Mesenchymal stem cell (in vitro differentiated cells and primary cell): ENCODE data around the gene ZBTB11.
A peak's percentile ranks its signal among the peaks of the same experiment; 100 is the strongest.

Experiments used
- DNase-seq: peaks from one replicate; pipeline ENCODE4 v3.0.0-alpha.2; 2013
- H2AFZ ChIP-seq: one replicate; pipeline ENCODE4 v1.6.1; 2013; ENCODE audit warnings: low read depth, mild to moderate bottlenecking, control low read depth, inconsistent platforms, low read length, moderate library complexity
- H2AK5ac ChIP-seq: 2 replicates; pipeline ENCODE4 v1.6.1; 2013; ENCODE audit warnings: low read length, moderate library complexity, mild to moderate bottlenecking, inconsistent platforms; ENCODE audit not compliant: severe bottlenecking
- H2BK120ac ChIP-seq: one replicate; pipeline ENCODE4 v1.6.1; 2013; ENCODE audit warnings: low read depth, mild to moderate bottlenecking, inconsistent platforms, low read length, moderate library complexity
- H2BK12ac ChIP-seq, 2 experiments: one replicate each; pipeline ENCODE4 v1.6.1; 2013; ENCODE audit warnings: inconsistent platforms in 2 of 2, low read length in 2 of 2, mild to moderate bottlenecking in 2 of 2, moderate library complexity in 2 of 2, control low read depth in 1 of 2
- H2BK15ac ChIP-seq: one replicate; pipeline ENCODE4 v1.6.1; 2013; ENCODE audit warnings: mild to moderate bottlenecking, low read depth, inconsistent platforms; ENCODE audit not compliant: poor library complexity, severe bottlenecking
- H2BK5ac ChIP-seq: 2 replicates; pipeline ENCODE4 v1.6.1; 2013; ENCODE audit warnings: low read depth, mild to moderate bottlenecking, low read length, control low read depth, inconsistent platforms; ENCODE audit not compliant: poor library complexity, severe bottlenecking
- H3K14ac ChIP-seq, 2 experiments: one replicate each; pipeline ENCODE4 v1.6.1; 2013; ENCODE audit warnings: inconsistent platforms in 2 of 2, low read length in 2 of 2, control low read depth in 1 of 2, mild to moderate bottlenecking in 1 of 2, moderate library complexity in 1 of 2
- H3K18ac ChIP-seq, 2 experiments: one replicate each; pipeline ENCODE4 v1.6.1; 2013; ENCODE audit warnings: inconsistent platforms in 2 of 2, low read length in 2 of 2, control low read depth in 1 of 2, low read depth in 1 of 2, mild to moderate bottlenecking in 1 of 2
- H3K23ac ChIP-seq, 2 experiments: one replicate each; pipeline ENCODE4 v1.6.1; 2013; ENCODE audit warnings: inconsistent platforms in 2 of 2, low read length in 2 of 2, mild to moderate bottlenecking in 2 of 2, moderate library complexity in 2 of 2, control low read depth in 1 of 2
- H3K27ac ChIP-seq: 2 replicates; pipeline ENCODE4 v1.5.1; 2013; ENCODE audit warnings: mild to moderate bottlenecking, moderate library complexity, low read length, control low read depth, inconsistent platforms; ENCODE audit not compliant: poor library complexity, severe bottlenecking
- H3K27me3 ChIP-seq, 2 experiments: 2 replicates each; pipeline versions ENCODE4 v1.6.1 to v1.7.0; 2013; ENCODE audit warnings: low read length in 2 of 2, mild to moderate bottlenecking in 2 of 2, moderate library complexity in 2 of 2, control low read depth in 1 of 2, inconsistent platforms in 1 of 2; ENCODE audit not compliant: control insufficient read depth in 1 of 2, insufficient read depth in 1 of 2
- H3K36me3 ChIP-seq, 2 experiments: 2 replicates each; pipeline versions ENCODE4 v1.6.1 to v1.7.0; 2013; ENCODE audit warnings: low read length in 2 of 2, control low read depth in 1 of 2, inconsistent platforms in 1 of 2, low read depth in 1 of 2, mild to moderate bottlenecking in 1 of 2; ENCODE audit not compliant: insufficient read depth in 2 of 2, control insufficient read depth in 1 of 2
- H3K4ac ChIP-seq, 2 experiments: one replicate each; pipeline ENCODE4 v1.6.1; 2013; ENCODE audit warnings: inconsistent platforms in 2 of 2, low read length in 2 of 2, mild to moderate bottlenecking in 2 of 2, moderate library complexity in 2 of 2, control low read depth in 1 of 2, low read depth in 1 of 2
- H3K4me1 ChIP-seq: 2 replicates; pipeline ENCODE4 v1.6.1; 2013; ENCODE audit warnings: low read depth, low read length, control low read depth; ENCODE audit not compliant: control insufficient read depth, insufficient read depth
- H3K4me2 ChIP-seq: 2 replicates; pipeline ENCODE4 v1.6.1; 2013; ENCODE audit warnings: low read length, mild to moderate bottlenecking, inconsistent platforms; ENCODE audit not compliant: poor library complexity, severe bottlenecking
- H3K4me3 ChIP-seq, 2 experiments: 2 replicates each; pipeline versions ENCODE4 v1.5.1 to v1.7.0; 2013; ENCODE audit warnings: low read length in 2 of 2, mild to moderate bottlenecking in 2 of 2, control low read depth in 1 of 2, low read depth in 1 of 2; ENCODE audit not compliant: insufficient read depth in 1 of 2
- H3K79me1 ChIP-seq: replicated peaks from 2 replicates; pipeline ENCODE4 v1.6.1; 2013; ENCODE audit warnings: mild to moderate bottlenecking, control low read depth, low read length, inconsistent platforms; ENCODE audit not compliant: poor library complexity, severe bottlenecking
- H3K9ac ChIP-seq: 2 replicates; pipeline ENCODE4 v1.7.0; 2013; ENCODE audit warnings: mild to moderate bottlenecking, low read length, moderate library complexity
- H3K9me3 ChIP-seq: 2 replicates; pipeline ENCODE4 v1.7.0; 2013; ENCODE audit warnings: mild to moderate bottlenecking, low read length; ENCODE audit not compliant: control insufficient read depth
- H4K8ac ChIP-seq: one replicate; pipeline ENCODE4 v1.6.1; 2013; ENCODE audit warnings: inconsistent platforms, mild to moderate bottlenecking, low read length, moderate library complexity
- H4K91ac ChIP-seq: one replicate; pipeline ENCODE4 v1.6.1; 2013; ENCODE audit warnings: mild to moderate bottlenecking, low read length, inconsistent platforms
- WGBS: methylation state at CpG from one replicate; pipeline ENCODE4 v1.1.7; 2013; ENCODE audit warnings: mixed read lengths; 5-methylcytosine and 5-hydroxymethylcytosine counted together

The ZBTB11 gene

DNA sequence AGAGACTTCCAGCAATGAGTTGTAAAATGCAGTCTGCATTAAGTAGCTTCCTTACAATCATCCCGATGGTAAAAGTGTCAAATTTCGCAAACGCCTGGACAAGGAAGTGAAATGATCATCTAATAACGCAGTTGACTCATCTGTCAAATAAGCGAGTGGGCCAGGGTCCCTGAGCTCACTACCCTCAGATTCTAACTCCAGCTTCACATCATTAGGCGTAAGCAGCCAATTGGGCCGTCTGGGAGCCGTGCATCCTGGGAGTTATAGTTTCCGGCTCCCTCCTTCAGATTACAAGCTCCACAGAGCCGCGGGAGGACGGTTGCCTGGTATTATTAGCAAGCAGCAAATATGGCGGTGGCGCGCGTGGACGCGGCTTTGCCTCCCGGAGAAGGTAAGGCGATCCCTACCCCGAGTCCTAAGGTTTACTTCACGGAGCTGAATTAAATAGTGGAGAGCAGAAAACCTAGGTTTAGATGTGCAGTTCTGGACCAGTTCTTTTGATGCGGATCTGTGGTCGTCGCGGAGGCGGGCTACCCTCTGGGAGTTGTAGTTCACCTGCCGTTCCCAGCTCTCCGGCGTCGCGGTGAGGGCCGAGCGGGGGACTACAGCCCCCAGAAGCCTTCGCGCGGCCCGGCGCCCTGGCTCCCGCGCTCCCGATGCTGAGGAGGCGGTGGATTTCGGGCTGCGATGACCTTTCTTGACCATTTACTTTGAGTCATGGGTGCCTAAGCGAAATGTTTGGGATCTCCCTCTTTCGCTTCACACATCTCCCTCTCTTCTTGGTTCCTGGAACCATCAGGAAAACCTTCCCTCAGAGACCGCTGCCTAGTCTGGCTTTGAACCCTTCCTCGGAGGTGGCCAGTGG lies 47.6 kb upstream of the ZBTB11 start, which contains the start of gene CEP97:
TSS of gene CEP97 (plus strand) at position 286 of the 865 bp plus-strand sequence. CDS start at position 349, 63 bp downstream.
- Histone ChIP-seq H2BK5ac (no peak within 1 kb of the TSS), H2AK5ac (no peak within 1 kb of the TSS), H3K4me1 (no peaks in the 10 kb centered on the region), H3K4me3 (peak within 1 kb of the TSS; percentile 82 to 99), H3K27ac (peak within 1 kb of the TSS; percentile 75), H2AFZ (peak within 1 kb of the TSS; percentile 69), H3K4ac (peak within 1 kb of the TSS; percentile 54 to 75), H2BK12ac (no peak within 1 kb of the TSS), H2BK15ac (peak within 1 kb of the TSS; percentile 26), H3K9ac (peak within 1 kb of the TSS; percentile 92), H3K14ac (no peak within 1 kb of the TSS), H4K91ac (no peak within 1 kb of the TSS), H3K36me3 (peaks cover 5 to 18% of the 10 kb centered on the region in 2 experiments), H3K9me3 (no peaks in the 10 kb centered on the region), H3K4me2 (peak within 1 kb of the TSS; percentile 99), H3K79me1 (peaks cover 8% of the 10 kb centered on the region), H3K18ac (peak within 1 kb of the TSS; percentile 62 to 63), H3K23ac (no peak within 1 kb of the TSS), H2BK120ac (no peak within 1 kb of the TSS), H4K8ac (peak within 1 kb of the TSS; percentile 90), H3K27me3 (no peaks in the 10 kb centered on the region)
- DNase-seq: peak; percentile 95
- 0% methylated on average over 49 of the region's 49 CpGs for WGBS

DNA sequence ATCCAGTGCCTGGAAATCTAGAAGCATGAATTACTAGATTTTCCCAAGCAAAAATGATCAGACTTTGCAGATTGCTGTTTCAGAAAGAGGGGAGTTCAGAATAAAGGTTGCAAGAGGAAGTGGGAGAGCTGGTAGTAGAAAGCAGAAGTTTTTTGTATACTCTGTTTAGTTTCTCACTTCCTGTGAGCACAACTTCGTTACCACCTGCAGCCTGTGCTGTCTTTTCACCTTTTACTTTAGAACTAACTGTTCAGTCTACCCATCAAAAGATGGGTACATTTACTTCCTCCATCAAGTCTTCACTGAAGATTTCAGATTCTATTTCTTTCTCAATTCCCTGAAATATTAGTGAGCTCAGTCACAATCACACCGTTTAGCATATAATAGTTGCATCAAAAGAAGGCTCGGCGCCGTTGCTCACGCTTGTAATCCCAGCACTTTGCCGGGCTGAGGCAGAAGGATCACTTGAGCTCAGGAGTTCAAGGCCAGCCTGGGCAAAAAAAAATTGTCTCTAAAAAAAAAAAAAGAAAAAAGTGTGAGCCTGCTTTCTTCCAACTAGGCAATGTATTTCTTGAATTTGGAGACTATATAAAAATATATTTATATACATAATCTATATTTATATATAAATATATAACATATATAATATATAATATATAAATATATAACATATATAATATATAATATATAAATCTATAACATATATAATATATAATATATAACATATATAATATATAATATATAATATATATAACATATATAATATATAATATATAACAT lies 45.7 kb upstream of the ZBTB11 start:
- no peak overlapping the region for H2BK12ac ChIP-seq
- H3K27me3 ChIP-seq: no peaks in the 10 kb centered on the region
- H2AK5ac ChIP-seq: no peak overlapping the region
- H3K14ac ChIP-seq: no peak overlapping the region
- H3K18ac ChIP-seq: no peak overlapping the region
- H3K36me3 ChIP-seq: peaks cover 0 to under 1% of the 10 kb centered on the region in 2 experiments
- H2BK120ac ChIP-seq: no peak overlapping the region
- peaks cover 8% of the 10 kb centered on the region for H3K79me1 ChIP-seq
- no peak for DNase-seq
- no peaks in the 10 kb centered on the region for H3K4me1 ChIP-seq
- no peak overlapping the region for H2AFZ ChIP-seq
- H3K9me3 ChIP-seq: no peaks in the 10 kb centered on the region
- no peak overlapping the region for H3K4me3 ChIP-seq
- H3K4me2 ChIP-seq: no peak overlapping the region
- H3K9ac ChIP-seq: no peak overlapping the region
- H4K91ac ChIP-seq: no peak overlapping the region
- no peak overlapping the region for H3K4ac ChIP-seq
- no peak overlapping the region for H2BK5ac ChIP-seq
- H4K8ac ChIP-seq: no peak overlapping the region
- no peak overlapping the region for H3K23ac ChIP-seq
- WGBS: 88% methylated on average over 7 of the region's 7 CpGs
- H2BK15ac ChIP-seq: no peak overlapping the region
- no peak overlapping the region for H3K27ac ChIP-seq

DNA sequence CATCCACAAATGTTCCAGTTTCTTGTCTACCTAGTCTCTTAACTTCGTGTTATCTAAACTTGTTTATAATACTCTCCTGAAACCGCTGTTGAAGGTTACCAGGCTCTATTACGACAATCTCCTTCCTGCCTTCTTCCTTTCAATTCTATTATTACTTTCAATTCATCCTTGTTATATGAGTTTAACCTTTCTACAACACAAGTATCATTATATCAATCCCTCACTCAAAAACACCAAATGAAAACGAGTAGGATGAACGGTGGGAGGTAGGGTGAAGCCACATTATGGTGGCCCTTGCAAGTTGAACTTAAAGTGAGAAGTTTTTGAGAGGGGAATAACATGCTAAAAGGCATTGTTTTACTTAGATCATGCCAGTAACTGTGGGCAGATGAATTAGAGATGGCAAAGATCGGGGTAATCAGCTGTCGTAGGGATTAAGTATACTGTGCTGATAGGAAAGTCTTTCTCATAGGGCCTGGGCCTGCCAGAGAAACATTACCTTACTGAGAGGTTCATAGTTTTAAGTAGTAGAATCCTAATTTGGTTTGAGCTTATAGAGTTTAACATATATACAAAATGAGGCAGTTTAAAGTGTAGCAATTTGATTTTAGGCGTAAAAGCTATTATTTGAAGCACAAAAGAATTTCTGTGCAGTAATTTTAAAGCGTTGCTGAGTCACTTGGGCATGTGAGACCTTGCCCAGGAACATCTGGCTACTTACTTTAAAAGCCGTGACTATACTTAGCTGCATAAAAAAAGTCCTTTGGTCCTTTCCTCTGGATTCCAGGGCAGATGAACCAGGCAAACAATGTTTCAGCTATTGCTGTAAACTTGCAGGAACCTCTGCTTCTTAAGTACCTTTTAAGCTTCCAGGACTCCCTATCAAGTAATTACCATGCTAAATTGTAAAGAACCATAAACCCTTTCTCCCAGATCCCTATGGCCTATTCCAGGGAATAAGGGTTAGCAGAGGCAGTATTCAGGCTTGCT lies 44.2 kb upstream of the ZBTB11 start:
- H3K4ac ChIP-seq: peak overlapping the region in 1 of 2 experiments; percentile 49
- H3K79me1 ChIP-seq: peaks cover 8% of the 10 kb centered on the region
- H2BK5ac ChIP-seq: no peak overlapping the region
- no peaks in the 10 kb centered on the region for H3K27me3 ChIP-seq
- H4K91ac ChIP-seq: no peak overlapping the region
- no peak overlapping the region for H3K23ac ChIP-seq
- H2AK5ac ChIP-seq: no peak overlapping the region
- H3K4me2 ChIP-seq: no peak overlapping the region
- peak overlapping the region; percentile 32 for H3K9ac ChIP-seq
- no peaks in the 10 kb centered on the region for H3K9me3 ChIP-seq
- H2BK120ac ChIP-seq: no peak overlapping the region
- no peaks in the 10 kb centered on the region for H3K36me3 ChIP-seq
- no peak overlapping the region for H2BK15ac ChIP-seq
- H3K4me3 ChIP-seq: no peak overlapping the region
- H3K18ac ChIP-seq: peak overlapping the region in 1 of 2 experiments; percentile 14
- no peak overlapping the region for H3K27ac ChIP-seq
- 64% methylated on average over 10 of the region's 10 CpGs for WGBS
- no peaks in the 10 kb centered on the region for H3K4me1 ChIP-seq
- H2AFZ ChIP-seq: peak overlapping the region; percentile 76
- H2BK12ac ChIP-seq: no peak overlapping the region
- no peak overlapping the region for H3K14ac ChIP-seq
- no peak overlapping the region for H4K8ac ChIP-seq
- peak; percentile 29 for DNase-seq
